HG03469 (cell line): ENCODE measurements around the gene DPYD.
A peak's percentile ranks its signal among the peaks of the same experiment; 100 is the strongest.

ENCODE experiments used
- ATAC-seq: cut with Tn5 transposase; IDR thresholded peaks from one replicate; pipeline ENCODE4 v1.9.1; 2021; ENCODE audit warnings: mild to moderate bottlenecking, moderate library complexity, moderate number of reproducible peaks; ENCODE audit not compliant: unreplicated experiment

DPYD gene

DNA sequence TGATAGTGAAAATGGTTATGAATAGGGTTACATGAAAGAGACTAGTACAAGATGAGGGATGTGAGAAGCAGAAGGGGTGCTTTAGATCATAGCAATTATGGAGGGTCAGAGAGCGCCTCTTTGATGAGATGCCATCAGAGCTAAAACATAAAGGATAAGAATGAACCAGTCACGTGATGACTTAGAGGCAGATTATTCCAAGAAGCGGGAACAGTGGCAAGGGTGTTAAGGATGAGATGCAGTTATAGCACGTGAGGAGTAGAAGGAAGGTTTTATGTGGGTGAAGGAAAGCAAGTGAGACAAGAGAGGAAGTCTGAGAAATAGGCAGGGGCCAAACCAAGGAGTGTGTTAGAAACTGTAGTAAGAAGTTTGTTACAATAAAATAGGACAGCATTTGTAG lies 360.1 kb downstream of the DPYD start:
- ATAC-seq = no peak

DNA sequence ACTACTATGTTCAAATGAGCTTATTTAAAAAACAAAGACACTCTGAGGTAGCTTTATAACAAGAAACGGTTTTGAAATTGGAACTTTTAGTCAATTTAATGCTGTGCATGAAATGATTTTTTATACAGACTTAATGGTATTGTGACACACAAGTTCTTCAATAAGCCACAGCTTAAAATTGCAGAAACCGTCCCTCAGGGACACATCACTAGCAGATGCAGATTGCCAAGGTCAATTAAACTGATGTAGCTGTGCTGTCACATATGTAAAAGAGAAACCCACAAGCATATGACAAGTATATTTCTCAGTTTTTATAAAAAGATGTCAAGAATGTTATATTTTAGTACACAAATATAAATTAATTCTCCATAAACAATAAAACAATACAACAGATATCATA lies 366.9 kb downstream of the DPYD start:
- ATAC-seq = no peak

DNA sequence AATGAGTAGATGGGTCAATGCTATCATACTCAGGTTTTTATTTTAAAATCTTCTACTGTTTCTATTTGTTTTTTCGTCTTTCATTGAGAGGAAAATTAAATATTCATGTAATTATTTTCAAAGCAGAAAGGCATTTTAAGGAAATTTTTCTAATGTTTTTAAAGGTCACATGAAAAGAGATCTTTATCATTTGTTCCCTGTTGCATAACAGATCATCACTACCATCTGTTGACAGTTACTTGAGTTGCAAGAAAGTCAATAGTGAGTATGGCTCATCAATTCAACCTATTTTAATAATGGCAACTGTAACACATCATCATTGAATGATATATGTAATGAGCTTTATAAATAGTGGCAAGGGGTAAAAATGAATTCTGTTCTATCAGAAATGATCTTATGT lies 369.7 kb downstream of the DPYD start:
- no peak for ATAC-seq

DNA sequence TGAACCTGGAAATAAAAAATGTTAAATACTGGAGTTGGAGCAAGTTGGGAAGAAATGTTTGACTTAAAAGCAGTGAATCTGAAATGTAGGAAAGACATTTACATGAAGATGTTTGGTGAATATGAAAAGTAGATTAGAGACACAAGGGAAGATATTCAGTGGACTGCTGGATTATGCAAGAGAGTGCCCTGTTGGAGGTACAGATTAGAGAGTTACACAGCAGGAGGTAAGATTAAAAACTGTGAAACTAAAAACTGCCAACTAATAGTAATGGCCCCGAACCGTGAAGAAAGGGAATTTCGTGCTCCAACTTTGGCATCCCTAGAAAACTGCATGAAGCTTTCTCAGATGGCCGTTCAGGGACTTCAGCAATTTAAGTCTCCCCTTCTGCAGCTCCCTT lies 375.4 kb downstream of the DPYD start:
- no peak for ATAC-seq

DNA sequence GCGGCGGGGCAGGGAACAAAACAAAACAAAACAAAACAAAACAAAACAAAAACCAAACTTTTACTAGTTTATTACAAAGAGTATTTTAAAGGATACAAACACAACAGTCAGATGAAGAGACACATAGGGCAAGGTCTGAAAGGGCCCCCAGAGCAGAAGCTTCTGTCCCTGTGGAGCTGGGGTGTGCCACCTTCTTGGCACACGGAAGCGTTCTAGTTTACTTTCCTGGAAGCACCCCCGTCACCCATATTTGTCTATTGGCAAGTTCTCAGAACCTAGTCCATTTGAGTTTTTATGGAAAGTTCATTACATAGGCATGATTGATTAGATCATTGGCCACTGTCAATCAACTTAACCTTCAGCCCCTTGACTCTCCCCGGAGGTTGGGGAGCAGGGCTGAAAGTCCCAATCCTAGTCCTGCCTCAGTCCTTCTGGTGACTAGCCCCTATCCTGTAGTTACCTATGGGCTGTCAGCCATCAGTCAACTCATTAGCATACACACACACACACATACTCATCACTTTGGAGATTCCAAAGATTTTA lies 380.4 kb downstream of the DPYD start:
- ATAC-seq = no peak

DNA sequence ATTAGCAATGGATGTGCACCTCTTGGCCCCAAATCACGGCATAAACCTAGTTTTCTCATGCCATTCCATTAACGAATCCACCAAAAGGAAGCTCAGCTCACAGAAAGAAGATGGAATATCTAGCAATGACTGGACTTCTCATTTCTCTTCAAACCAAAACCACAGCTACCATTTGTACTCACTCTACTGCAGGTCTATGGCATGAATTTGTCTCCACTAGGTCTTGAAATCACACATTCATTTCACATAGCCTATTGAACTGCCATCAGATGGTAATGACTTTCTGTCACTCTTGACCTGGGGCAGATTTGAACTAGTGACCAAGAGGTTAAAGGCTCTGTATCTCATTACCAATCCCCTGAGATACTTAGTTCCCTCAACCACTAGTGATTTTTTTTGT lies 382.7 kb downstream of the DPYD start:
- no peak for ATAC-seq

DNA sequence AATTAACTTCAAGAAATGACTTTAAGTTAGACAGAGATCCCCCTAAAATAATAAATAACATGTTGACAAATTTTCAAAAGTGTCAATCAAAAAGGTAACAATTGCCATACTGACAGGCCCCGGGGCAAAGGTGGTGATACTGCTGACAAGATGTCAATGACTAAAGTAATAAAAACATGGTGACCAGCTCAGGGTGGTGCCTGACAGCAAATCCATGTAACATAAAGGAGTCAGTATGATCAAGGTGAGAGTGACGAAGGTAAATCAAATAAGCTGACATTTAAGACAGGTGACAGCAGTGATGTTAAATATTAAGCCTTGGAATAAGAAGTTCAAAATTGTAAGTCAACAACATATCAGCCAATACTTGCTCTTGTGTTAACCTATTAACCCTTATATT lies 387.5 kb downstream of the DPYD start:
- ATAC-seq = no peak

DNA sequence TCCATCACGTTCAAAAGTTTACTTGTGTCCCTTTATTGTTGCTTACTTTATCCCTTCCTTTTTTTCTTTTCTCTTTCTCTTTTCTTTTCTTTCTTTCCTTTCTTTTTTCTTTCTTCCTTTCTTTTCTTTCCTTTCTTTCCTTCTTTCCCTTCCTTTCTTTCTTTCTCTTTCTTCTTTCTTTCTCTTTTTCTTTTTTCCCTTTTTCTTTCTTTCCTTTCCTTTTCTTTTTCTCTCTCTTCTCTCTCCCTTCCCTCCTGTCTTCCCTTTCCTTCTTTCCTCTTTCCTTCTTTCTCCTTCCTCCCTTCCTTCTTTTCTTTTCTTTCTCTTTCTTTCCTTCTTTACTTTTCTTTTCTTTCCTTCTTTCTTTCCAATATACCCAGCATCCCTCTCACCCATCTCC lies 391.2 kb downstream of the DPYD start:
- ATAC-seq = no peak

DNA sequence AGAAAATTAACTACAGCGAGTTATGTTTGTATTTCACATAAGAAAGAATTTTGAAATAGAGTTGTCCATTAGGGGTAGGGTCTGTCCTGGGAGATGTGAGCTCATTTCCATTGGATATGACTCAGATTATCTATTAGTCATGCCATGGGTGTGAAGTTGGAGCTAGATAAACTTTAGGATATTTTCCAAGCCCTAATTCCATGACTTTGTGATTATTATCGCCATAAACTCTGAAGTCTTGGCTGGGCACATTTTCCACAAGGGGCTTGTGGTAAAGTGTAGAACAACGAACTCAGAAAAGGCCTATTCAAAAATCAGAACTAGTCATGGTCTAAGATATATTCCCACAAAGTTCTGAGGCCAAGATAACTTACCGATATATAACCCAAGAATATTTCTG lies 396.6 kb downstream of the DPYD start:
- ATAC-seq = no peak

DNA sequence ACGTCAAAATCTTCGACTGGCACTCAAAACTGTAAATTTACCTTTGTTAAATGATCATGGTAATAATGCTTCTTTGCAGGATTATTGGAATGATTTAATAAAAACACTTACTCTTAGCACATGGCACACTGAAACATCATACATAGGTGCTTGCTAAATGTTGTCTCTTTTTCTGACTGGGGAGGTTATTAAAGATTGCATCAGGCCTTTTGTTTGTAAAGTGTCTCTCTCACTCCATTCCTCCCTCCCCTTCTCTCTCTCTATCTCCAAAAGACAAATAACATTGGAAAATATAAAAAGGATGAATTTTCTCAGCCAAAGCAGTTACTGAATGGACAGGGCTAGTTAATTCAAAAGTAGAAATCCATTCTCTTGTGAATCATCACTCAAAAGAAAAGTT lies 404.2 kb downstream of the DPYD start:
- no peak for ATAC-seq

DNA sequence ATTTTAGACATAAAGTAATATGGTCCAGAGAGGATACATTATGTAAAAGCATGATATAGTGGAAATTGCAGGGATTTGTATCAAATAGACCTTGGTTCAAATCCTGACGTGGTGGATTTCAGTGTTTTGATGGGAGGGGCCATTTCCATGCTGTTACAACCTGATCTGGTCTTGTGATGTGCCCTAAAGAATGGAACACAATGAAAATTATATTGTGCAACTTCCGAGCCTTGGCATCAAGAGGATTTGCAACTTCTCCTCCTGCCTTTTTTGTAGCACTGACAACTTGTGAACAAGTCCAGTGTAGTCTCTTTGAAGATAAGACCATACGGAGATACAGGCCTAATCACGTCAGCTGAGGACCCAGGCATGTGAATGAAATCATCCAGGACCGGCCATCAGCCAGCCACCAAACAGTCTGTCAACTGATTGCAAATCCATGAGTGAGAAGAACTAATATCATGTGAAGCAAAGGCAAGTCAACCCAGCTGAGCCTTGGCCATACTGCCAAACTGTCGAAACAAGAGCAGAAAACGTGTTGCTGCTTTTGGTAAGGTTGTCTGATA lies 412.1 kb downstream of the DPYD start:
- no peak for ATAC-seq

DNA sequence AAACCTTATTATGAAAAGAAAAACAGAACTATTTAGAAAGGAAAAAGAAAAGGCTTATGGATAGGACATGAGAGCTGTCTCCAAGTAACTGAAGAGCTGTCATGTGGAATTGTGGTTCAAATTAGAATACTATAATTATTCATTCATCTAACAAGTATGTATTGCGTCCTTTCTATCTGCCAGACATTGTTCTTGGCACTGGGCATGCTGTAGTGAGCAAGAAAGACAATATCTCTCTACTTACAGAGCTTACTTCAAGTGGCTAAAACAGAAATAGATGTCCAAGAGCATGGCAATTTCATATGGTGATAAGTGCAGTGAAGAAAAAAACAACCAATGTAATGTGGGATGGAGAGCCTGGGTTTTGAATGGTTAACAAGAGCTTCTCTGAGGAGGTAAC lies 413.0 kb downstream of the DPYD start:
- no peak for ATAC-seq

DNA sequence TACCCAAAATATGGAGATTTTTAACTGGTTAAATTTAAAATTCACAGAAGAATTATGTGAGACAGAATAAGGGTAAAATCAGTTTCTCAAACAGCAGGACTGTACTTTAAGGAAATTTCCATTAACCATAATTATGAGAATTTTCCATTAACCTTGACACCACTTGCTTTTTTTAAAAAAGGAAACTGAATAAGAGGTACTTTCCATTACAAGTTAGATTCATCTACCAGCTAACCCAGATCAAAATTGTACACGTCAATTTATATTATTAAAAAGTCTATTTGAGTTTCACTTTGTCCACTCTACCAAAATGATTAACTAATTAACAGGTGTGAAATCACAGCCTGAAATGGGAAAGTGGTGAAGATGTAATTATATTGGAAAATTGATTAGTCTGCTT lies 414.5 kb downstream of the DPYD start:
- ATAC-seq = no peak

DNA sequence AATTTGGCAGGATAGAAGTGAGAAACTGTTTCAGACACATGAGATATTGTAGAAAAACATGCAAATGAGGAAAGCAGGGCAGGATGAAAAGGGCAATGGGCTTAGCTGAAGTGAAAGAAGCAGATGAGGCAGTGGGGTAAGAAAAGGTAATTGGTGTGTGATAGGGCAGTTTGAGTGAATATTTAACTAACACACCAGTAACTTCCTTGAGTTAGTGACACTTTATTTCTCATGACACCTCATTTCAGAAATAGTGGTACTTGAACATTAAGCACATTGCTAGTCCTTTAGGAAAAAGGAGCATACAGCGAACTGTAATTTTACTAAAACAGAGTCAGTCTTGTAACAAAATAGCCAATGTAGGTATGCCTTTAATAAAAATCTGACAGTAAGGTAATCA lies 415.0 kb downstream of the DPYD start:
- peak; percentile 81 for ATAC-seq

DNA sequence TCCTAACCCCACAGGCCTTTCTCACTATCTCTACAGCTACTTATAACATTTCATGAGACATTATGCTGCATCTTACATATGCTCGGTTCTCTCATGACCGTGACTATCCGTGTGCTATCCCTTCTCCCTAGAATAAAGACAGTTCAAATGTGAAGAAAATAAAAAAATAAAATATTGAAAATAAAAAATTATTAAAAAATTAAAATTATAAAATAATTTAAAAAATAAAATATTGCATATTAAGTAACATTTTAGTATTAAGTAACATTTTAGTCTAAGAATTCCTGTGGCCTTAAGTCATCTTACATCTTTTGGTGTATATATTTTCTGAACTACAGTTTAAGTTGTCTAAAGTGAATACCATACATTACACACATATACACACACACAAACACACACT lies 415.5 kb downstream of the DPYD start:
- no peak for ATAC-seq

DNA sequence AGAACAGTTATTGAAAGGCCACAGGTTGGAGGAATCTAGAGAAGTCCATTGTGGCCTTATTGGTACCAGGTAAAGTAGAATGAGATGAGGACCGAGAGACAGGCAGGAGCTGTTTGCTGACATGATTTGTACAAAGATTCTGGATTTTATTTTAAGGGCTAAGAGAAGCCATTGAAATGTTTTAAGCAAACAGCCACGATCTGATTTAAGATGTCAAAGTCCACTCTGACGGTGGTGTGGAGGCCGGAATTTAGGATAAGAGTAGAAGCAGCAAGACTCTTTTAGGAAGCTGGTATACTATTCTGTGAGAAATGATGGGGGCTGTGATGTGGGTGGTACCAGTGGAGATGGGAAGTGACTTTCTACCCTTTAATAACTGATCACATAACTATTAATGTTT lies 418.5 kb downstream of the DPYD start:
- no peak for ATAC-seq

DNA sequence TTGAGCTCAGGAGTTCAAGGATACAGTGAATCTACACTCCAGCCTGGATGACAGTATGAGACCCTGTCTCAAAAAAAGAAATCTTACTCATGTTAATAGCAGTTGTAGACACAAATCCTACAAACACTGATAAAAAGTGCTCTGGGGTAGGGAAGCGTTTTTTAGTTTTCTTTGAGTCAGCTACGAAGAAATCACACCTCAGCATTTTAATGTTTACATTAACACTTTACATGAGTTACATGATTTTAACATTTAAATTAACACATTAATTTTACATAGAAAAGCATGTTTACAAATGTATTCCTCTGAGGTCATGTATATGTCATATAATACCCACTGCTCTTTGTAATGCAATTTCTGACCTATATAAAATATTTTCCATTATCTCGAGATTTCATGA lies 419.2 kb downstream of the DPYD start:
- ATAC-seq = no peak

DNA sequence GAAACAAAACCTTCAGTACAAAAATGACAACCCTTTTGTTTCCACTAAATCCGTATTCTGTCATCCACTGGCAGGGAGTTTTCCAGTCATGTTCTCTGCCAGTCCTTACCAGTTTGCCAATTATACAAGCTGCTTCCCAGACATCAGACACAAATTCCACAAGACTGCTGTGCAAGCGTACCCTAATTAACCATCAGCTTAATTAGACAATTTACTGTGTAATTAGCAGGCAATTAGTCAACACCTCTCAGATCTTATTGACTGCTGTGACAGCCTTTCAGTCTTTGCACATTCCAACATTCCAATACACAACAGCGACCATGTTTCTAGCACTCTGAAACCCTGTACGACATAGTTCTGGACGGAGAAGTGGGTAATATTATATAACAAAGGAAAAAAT lies 420.1 kb downstream of the DPYD start:
- no peak for ATAC-seq

DNA sequence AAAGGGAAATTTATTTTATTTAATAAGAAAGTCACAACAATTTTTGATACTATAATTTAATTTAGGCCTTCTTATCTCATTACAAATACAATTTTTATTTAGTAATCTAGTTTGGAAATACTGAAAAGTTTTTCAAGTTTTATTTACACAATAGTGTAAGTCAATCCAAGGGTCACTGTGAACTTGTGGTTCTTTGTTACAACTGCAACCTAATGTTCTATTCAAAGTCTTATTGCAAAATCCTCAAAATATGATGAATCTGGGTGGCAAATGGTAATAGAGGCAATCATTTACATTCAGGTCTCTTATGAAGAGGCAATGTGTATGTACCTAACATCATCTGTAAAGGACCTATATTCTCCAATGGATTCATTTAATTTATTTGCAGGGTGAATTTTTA lies 421.2 kb downstream of the DPYD start:
- ATAC-seq = no peak

DNA sequence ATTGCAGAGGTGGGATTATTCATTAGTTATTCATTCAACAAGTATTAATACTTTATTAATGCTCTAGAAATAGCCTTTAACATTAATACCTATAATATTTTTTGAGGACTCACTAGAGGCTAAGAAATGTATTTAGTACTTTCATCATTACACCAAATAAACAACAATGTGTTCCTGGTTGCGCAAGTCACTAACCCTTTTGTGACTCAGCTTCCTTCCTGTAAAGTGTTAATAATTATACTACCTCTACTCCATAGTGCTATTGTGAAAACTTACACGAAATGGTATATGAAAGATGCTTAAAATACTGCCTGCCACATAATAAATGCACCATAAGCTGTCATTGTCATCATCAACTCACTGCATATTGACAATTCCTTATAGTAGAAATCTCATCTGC lies 431.0 kb downstream of the DPYD start:
- no peak for ATAC-seq

DNA sequence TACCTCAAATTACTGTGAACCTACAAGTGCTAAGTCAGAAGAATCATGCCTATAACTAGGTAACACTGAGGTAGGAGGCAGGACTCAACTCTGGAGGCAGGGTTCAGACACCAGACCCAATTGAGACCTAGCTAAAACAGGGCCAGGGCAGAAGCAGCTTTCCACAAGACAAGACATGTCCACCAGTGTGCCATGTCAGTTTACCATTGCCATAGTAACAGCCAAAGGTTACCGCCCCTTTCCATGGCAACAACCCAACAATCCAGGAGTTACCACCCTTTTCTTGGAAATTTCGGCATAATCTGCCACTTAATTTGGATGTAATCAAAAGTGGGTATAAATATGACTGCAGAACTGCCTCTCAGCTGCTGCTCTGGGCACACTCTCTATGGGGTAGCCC lies 432.3 kb downstream of the DPYD start:
- ATAC-seq = no peak

DNA sequence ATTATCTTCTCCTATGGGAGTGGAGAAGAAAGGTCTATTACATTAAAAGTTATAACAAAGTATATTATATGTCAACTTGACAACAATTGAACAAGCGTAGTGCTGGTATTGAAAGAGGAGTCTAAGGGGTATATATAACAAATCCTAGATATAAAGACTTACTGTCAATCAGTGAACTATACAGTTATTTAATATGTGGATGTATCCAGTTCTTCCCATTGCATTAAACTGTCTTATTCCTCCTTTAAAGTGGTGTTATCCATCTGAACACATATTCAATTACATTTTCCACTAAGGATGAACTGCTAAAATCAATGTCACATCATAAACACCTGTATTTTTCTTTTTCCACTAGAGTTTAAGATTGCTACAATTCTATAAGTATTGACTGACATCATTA lies 438.8 kb downstream of the DPYD start:
- no peak for ATAC-seq

DNA sequence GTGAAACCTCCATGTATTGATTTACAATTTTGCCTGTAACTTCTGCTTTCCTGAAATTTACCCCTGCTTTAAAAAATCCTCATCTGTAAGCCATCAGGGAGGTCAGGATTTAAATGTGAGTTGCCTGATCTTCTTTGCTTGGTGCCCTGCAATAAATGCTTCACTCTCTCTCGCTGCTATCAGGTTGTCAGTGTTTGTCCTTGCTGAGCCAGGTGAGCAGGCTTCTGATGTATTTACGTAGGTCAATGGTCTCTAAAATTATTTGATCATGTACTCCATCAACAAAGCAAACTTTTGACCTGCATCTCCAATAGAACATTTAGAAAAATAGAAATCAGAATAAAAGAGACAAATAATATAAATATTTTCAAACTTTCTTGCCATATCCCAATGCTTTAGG lies 453.4 kb downstream of the DPYD start:
- ATAC-seq = no peak

DNA sequence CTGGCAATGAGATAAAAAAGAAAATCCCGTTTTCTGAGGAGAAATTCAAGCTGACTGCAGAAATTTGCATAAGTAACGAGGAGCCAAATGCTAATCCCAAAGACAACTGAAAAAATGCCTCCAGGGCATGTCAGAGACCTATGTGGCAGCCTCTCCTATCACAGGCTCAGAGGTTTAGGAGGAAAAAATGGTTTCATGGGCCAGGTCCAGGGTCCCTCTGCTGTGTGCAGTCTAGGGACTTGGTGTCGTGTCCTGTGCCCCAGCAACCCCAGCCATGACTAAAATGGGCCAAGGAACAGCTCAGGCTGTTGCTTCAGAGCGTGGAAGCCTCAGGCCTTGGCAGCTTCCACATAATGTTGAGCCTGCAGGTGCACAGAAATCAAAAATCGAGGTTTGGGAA lies 456.5 kb downstream of the DPYD start:
- ATAC-seq = no peak
